GM19238 (cell line): ENCODE data around the gene ESRP2.

Source experiments
- DNase-seq: peaks from one replicate; pipeline ENCODE4 v3.0.0; 2011; ENCODE audit warnings: low spot score; ENCODE audit not compliant: insufficient read length

ESRP2 gene

GRCh38 chr16:68235887-68236136 lies at the start of gene ESRP2:
ESRP2 (minus strand) TSS chr16:68236127; CDS start chr16:68236045, 82 bp downstream.
- no peak for DNase-seq

GRCh38 chr16:68285683-68286082 lies 49.8 kb upstream of the ESRP2 start:
- DNase-seq = no peak

GRCh38 chr16:68284847-68285246 lies 48.9 kb upstream of the ESRP2 start:
- peak; percentile 51 for DNase-seq

- peak; percentile 51 for DNase-seq
Measured at GRCh38 chr16:68283801-68284598, 48.1 kb upstream of the ESRP2 start.

- no peak for DNase-seq
Measured at GRCh38 chr16:68283346-68283745, 47.4 kb upstream of the ESRP2 start.

GRCh38 chr16:68282064-68282452 lies 46.1 kb upstream of the ESRP2 start:
- no peak for DNase-seq

- DNase-seq = no peak
Measured at GRCh38 chr16:68281368-68282063, 45.6 kb upstream of the ESRP2 start.

GRCh38 chr16:68279726-68280558 lies 44.0 kb upstream of the ESRP2 start:
- DNase-seq = no peak

GRCh38 chr16:68276223-68276622 lies 40.3 kb upstream of the ESRP2 start:
- DNase-seq = no peak

GRCh38 chr16:68275611-68276191 lies 39.8 kb upstream of the ESRP2 start:
- DNase-seq = no peak

- no peak for DNase-seq
Measured at GRCh38 chr16:68274441-68274840, 38.5 kb upstream of the ESRP2 start.

- no peak for DNase-seq
Measured at GRCh38 chr16:68273896-68274295, 38.0 kb upstream of the ESRP2 start.

GRCh38 chr16:68273459-68273858 lies 37.5 kb upstream of the ESRP2 start:
- DNase-seq = no peak

GRCh38 chr16:68272507-68273209 lies 36.7 kb upstream of the ESRP2 start:
- no peak for DNase-seq

- DNase-seq = no peak
Measured at GRCh38 chr16:68270353-68270752, 34.4 kb upstream of the ESRP2 start.

GRCh38 chr16:68269793-68270192 lies 33.9 kb upstream of the ESRP2 start:
- no peak for DNase-seq

- DNase-seq = no peak
Measured at GRCh38 chr16:68267612-68268405, 31.9 kb upstream of the ESRP2 start.

GRCh38 chr16:68265078-68265920 lies 29.4 kb upstream of the ESRP2 start:
- DNase-seq = no peak
